ENCODE results near the gene CKB. TPM values are rescaled to one million over a fixed set of nuclear protein-coding genes. Genes with fewer than 3 reads are reported as not detected.

CKB gene
- total RNA-seq, 1 donor from 2014 or later = 10.2 TPM

DNA sequence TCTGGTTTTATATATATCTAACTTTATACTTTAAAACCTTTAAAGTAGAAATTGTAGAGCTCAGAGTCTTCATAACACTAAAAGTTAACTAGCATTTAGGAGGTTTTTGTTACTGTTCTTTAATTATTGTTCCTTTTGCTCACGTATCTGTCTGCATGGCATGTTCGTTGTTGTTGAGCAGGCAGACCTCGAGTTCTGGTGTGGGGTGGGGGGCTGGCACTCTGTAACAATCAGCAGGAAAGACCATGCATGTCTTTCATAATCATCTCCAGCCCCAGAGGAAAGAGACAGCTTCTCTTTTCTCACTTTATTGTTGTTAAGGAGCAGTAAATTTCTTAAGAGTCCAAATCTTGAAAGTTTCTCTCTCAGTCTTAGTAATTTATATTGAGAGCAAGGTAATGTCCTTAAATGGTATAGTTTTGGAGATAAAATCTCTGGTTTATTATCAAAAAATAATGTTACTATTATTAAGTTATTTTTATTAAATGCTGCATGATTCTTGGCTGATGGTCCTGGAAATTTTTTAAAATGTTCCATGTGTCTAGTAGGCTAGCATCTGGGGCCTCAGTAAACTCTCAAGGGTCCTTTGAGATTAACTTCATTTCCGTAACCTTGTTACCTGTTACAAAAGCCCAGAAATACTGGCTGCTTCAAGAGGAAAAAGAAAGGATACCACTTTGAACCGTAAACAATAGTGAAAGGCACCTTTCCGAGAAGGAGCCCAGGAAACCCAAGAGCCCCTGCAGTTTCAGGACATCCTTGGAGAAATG lies 30.3 kb downstream of the CKB start:
- no peak for ATAC-seq
- peak; percentile 15 for DNase-seq (ENCODE audit: low spot score)

DNA sequence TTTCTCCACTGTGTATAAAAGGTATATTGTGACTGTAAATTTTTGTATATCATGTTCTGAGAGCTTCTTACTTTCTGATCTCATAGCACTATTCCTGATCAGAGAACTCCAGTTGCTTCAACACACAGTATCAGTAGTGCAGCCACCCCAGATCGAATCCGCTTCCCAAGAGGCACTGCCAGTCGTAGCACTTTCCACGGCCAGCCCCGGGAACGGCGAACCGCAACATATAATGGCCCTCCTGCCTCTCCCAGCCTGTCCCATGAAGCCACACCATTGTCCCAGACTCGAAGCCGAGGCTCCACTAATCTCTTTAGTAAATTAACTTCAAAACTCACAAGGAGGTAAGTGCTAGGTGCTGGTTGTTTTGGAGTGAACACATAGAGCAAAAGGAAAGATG lies 30.9 kb downstream of the CKB start:
- no peak for ATAC-seq
- DNase-seq (ENCODE audit: low spot score) = peak; percentile 21

DNA sequence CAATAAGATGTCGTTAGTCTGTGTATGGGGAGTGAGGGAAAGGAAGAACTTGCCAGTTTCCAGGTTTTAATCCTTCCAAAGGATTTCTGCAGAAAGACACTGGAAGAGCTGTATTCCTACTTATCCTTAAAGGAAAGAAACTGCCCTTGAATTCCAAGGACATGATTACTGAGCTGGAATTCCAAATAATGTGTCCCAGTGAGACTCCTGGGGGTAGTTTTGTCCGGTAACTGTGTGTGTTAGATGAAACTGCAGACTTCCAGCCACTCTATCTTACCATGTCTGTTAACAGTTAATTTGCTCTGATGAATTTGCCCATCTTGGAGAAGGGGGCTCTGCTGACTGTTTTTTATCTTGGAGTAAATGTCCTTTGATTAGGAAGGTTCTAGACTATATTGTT lies 33.0 kb downstream of the CKB start:
- no peak for ATAC-seq
- no peak for DNase-seq (ENCODE audit: low spot score)

DNA sequence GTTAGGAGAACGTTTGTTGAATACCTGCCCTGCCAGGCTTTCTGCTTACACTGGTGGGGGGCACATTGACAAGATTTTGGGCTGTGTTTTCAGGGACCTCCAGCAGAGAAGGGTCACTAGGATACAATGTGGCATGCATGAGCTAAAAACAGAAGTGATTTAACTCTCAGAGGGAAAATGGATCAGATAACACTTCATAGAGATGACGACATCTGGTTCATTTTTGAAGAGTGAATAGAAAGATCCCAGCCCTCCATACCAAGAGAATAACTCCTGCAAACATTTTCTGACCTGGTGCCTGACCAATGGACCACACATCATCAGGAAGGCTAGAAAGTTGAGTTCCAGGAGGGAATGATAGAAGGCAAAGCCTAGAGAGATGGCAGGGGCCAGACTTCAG lies 33.7 kb downstream of the CKB start:
- ATAC-seq (no peak), DNase-seq (ENCODE audit: low spot score) (no peak)

DNA sequence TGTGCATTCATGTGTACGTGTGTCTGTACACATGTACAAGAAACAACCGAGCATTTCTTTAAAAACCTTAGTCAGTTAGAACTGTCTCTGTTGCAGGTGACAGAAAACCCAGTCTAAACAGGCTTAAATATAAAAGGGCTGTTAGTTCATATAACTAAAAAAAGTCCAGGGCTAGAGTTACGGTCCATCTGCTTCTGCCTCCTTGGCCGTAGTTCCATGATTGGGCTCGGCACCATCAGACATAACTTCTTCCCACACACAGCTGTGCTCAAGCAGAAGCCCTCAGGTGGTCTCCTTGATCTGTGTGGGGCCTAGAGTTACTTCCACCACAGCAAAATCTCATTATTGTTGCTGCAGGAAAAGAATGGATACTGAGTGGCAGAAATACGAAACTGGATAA lies 34.6 kb downstream of the CKB start:
- no peak for ATAC-seq
- no peak for DNase-seq (ENCODE audit: low spot score)

DNA sequence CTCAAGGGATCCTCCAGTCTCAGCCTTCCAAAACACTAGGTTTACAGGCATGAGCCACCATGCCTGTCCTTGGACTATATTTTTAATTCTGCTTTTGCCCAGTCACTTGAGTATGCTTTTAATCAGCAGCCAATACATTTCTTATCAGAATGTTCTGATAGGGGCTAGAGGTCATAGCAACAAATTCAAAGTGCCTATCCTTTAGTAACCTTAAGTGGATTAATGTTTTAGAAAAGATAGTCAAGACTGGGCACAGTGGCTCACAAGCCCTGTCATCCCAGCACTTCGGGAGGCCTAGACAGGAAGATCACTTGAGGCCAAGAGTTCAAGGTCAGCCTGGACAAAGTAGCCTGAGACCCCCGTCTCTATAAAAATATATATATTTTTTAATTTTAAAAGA lies 37.1 kb downstream of the CKB start:
- ATAC-seq = no peak
- DNase-seq (ENCODE audit: low spot score) = no peak

DNA sequence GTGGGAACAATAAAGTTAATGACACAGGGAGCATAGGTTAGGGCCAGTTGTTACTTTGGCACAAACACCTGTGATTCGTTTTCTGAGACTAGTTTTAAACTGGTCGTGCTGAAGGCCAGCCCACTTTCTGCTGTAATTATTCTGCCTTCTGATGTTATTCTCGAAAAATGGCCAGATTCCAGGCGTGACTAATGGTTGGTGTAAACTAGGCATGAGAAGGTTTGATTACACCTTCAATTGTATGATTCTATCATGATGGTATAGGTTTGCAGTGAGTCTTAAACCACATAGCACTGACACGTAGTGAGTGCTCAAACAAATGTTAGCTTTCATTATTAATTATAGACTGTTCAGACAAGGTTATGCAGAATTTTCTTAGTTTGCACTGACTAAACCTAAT lies 39.0 kb downstream of the CKB start:
- no peak for ATAC-seq
- DNase-seq (ENCODE audit: low spot score) = no peak

DNA sequence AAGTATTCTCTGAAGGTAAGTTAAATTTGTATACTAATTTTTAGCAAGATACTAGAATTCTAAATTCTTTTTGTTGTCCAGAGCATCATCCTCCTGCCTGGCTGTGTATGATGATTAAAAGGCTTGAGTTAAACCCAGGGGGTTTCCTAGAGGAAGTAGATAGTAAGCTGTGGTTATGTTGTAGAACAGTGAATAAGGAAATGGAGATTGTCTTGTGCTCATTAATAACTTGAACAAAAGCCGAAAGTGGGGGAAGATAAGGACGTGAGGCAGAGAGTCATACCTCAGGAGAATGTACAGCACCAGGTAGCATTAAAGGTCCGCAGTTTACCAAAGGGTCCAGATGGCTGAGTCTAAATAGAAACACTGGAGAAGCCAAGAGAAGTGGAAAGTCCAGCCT lies 42.0 kb downstream of the CKB start:
- ATAC-seq (no peak), DNase-seq (ENCODE audit: low spot score) (no peak)

DNA sequence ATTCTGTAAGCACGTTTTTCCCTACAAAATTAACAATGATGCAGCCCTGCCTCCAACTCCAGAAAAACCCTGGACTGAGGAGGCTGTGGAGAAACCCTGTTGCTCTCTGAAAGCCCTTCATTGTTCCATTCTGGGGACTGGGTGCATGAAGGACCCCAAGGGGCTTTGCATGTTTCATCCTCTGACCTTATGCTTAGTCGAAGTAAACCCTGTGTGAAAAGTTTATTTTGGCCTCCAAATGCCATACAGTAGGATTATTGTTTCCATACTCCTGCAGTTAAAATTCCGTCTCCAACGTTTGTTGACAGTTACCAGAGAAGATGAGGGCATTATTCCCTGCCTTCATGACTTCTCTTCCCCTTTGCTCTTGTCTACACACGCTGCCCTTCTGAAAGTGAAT lies 46.0 kb downstream of the CKB start:
- no peak for ATAC-seq
- no peak for DNase-seq (ENCODE audit: low spot score)

DNA sequence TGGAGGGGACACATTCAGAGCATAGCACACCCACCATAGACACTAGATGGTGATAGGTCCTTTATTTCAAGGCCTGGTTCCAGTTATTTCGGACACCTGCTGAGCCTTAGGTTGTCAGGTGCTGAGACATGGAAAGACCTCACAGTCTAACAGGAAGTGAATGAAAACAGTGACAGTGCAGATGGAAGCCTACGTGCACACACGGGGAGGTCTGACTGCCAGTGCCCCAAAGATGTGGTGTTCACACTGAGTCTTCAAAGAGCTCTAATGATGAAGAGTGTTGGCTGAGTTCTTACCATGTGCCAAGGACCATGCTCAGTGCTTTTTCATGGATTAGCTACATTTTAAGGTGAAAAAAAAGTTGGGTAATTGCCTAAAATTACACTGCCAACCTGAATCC lies 46.6 kb downstream of the CKB start:
- DNase-seq (ENCODE audit: low spot score) (no peak), ATAC-seq (no peak)

DNA sequence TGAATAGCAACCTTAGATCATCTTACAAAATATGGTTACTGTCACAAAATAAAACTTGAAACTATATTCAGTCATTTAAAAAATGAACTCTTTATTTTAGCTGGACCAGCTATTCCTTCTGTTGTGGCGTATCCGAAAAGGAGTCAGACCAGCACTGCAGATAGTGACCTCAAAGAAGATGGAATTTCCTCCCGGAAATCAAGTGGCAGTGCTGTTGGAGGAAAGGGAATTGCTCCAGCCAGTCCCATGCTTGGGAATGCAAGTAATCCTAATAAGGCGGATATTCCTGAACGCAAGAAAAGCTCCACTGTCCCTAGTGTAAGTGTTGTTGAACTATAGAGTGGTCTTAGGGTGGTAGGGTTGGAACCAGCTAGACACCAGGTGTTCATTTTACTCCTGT lies 47.7 kb downstream of the CKB start:
- no peak for DNase-seq (ENCODE audit: low spot score)
- ATAC-seq = no peak

DNA sequence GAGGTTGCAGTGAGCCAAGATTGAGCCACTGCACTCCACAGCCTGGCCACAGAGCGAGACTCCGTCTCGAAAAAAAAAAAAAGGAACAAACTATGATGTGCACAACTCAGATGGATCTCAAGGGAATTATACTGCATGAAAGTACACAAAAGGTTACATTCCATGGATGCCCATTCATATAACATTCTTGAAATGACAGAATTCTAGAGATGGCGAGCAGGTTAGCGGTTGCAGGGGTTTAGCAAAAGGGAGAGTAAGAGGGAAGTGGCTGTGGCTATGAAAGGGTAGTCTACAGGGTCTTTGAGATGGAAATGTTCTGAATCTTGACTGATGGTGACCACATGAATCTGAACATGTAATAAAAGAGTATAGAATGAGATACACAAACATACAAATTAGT lies 49.7 kb downstream of the CKB start:
- ATAC-seq = no peak
- no peak for DNase-seq (ENCODE audit: low spot score)

Other genes starting within 250 kb of the CKB start
- 192 TPM for gene EIF5, start 188.6 kb downstream of the CKB start, total RNA-seq
- 26.5 TPM for gene MARK3, start 137.4 kb downstream of the CKB start, total RNA-seq
- gene TRMT61A, start 6.4 kb upstream of the CKB start, total RNA-seq = 6.0 TPM
- gene BAG5, start 39.8 kb upstream of the CKB start, total RNA-seq = 7.5 TPM
- gene COA8, start 40.1 kb upstream of the CKB start, total RNA-seq = 17.1 TPM
- gene KLC1, start 106.4 kb upstream of the CKB start, total RNA-seq = 56.6 TPM
- 1.2 TPM for gene XRCC3, start 192.6 kb upstream of the CKB start, total RNA-seq
- 25.2 TPM for gene ZFYVE21, start 193.0 kb upstream of the CKB start, total RNA-seq

Measured in left lobe of liver (tissue), 2 donors.